Neural progenitor cell (in vitro differentiated cells): ENCODE results near the gene GADD45B.

Experiments
- EZH2 ChIP-seq: fragments of 200-600 bp; sonication (generic); IDR thresholded peaks from 2 replicates; pipeline ENCODE4 v1.6.1; 2017; ENCODE audit warnings: antibody characterized with exemption, mild to moderate bottlenecking, moderate library complexity
- EZH2phosphoT487 ChIP-seq: fragments of 200-600 bp; sonication (generic); IDR thresholded peaks from 2 replicates; pipeline ENCODE4 v1.6.1; 2017; ENCODE audit warnings: antibody characterized with exemption
- TF ChIP-seq, protein P1 (sequence below): fragments of 200-600 bp; sonication (generic); IDR thresholded peaks from 2 replicates; pipeline ENCODE4 v1.5.1; 2017; ENCODE audit warnings: antibody characterized with exemption, mild to moderate bottlenecking

GRCh38 chr19:2481466-2481865 lies 5.5 kb downstream of the GADD45B start:
- TF ChIP-seq, protein P1, sequence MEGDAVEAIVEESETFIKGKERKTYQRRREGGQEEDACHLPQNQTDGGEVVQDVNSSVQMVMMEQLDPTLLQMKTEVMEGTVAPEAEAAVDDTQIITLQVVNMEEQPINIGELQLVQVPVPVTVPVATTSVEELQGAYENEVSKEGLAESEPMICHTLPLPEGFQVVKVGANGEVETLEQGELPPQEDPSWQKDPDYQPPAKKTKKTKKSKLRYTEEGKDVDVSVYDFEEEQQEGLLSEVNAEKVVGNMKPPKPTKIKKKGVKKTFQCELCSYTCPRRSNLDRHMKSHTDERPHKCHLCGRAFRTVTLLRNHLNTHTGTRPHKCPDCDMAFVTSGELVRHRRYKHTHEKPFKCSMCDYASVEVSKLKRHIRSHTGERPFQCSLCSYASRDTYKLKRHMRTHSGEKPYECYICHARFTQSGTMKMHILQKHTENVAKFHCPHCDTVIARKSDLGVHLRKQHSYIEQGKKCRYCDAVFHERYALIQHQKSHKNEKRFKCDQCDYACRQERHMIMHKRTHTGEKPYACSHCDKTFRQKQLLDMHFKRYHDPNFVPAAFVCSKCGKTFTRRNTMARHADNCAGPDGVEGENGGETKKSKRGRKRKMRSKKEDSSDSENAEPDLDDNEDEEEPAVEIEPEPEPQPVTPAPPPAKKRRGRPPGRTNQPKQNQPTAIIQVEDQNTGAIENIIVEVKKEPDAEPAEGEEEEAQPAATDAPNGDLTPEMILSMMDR, result no peak
- TF ChIP-seq EZH2 (no peak), EZH2phosphoT487 (no peak)
